Activated B cell treated with CpG ODN at 0.5 μM for 24 hours (primary cell): ENCODE measurements around the gene LILRB2. TPM values are rescaled to one million over a fixed set of nuclear protein-coding genes. Genes with fewer than 3 reads are reported as not detected.
"Not testable (repeated sequence)": the region's sequence is repeated elsewhere in the genome, so short reads cannot be mapped to it uniquely, and the experiment has no call there.

ENCODE experiments used
- ATAC-seq: fragments of 200-7000 bp; cut with Tn5 transposase; one replicate; pipeline ENCODE4 v1.10.0; 2021; ENCODE audit warnings: low read depth, mild to moderate bottlenecking, moderate library complexity
- CTCF ChIA-PET: fragments of 350-600 bp; sonication (Branson Sonifier 250); formaldehyde crosslinking; loops from one replicate; lab custom pipeline; 2021; ENCODE audit warnings: antibody characterized with exemption; lab: Charles Lee
- POLR2A ChIA-PET: fragments of 350-600 bp; sonication (Branson Sonifier 250); formaldehyde crosslinking; loops from one replicate; lab custom pipeline; 2021; ENCODE audit warnings: antibody characterized with exemption; lab: Charles Lee
- DNase-seq: peaks from one replicate; pipeline ENCODE4 v3.0.0; 2022
- H3K27ac Mint-ChIP-seq: one replicate; pipeline ENCODE4 v1.8.0; 2020; ENCODE audit warnings: mixed read lengths
- H3K27me3 Mint-ChIP-seq: one replicate; pipeline ENCODE4 v1.8.0; 2021; ENCODE audit warnings: mixed read lengths
- H3K36me3 Mint-ChIP-seq: one replicate; pipeline ENCODE4 v1.8.0; 2021; ENCODE audit warnings: low read depth, mixed read lengths
- H3K4me1 Mint-ChIP-seq: one replicate; pipeline ENCODE4 v1.8.0; 2021; ENCODE audit warnings: mixed read lengths
- H3K4me3 Mint-ChIP-seq: one replicate; pipeline ENCODE4 v1.8.0; 2020; ENCODE audit warnings: mild to moderate bottlenecking, mixed read lengths
- H3K9me3 Mint-ChIP-seq: one replicate; pipeline ENCODE4 v1.8.0; 2020; ENCODE audit warnings: mixed read lengths
- CTCF ChIP-seq: fragments of 200-600 bp; IDR thresholded peaks from one replicate; pipeline ENCODE4 v1.8.0; 2022; ENCODE audit warnings: antibody characterized with exemption, mild to moderate bottlenecking
- intact Hi-C: fragments of 100-400 bp; cut with micrococcal nuclease; formaldehyde crosslinking; loops from one replicate; pipeline ENCODE4 v1.15.1; 2024
- total RNA-seq: library from RNA; stranded (reverse); gene quantifications from 2 replicates; pipeline ENCODE4 v1.2.3, GENCODE V29; 2022

Gene LILRB2
- total RNA-seq, 1 donor from 2014 or later = 7.9 TPM

- Mint-ChIP-seq H3K4me3 (peak overlapping the region; percentile 45), H3K27ac (peak overlapping the region; percentile 67), H3K9me3 (no peaks in the 10 kb centered on the region), H3K4me1 (peaks cover 85% of the 10 kb centered on the region), H3K27me3 (peaks cover 4% of the 10 kb centered on the region), H3K36me3 (no peaks in the 10 kb centered on the region)
- peak; percentile 43 for ATAC-seq
- ChIA-PET CTCF (interaction anchor here (8.1 kb wide), 1 partner anchor 16 kb away, joined by 40 read pairs; no protein-coding TSS in a partner anchor), POLR2A (interaction anchor here (0.6 to 1.7 kb wide), 5 partner anchors 34 to 83 kb away, joined by 3 to 6 read pairs (median 4); partner anchors contain the start of gene RPS9)
- TF ChIP-seq CTCF = no peak
- intact Hi-C loops = loop anchor here (5.0 kb wide), 1 partner anchor 34 kb away; no protein-coding TSS in a partner anchor
- no peak for DNase-seq
Observed at GRCh38 chr19:54282686-54283470, 2.0 kb upstream of the LILRB2 start.

- not testable (repeated sequence) for H3K27ac Mint-ChIP-seq, H3K9me3 Mint-ChIP-seq, ATAC-seq, H3K27me3 Mint-ChIP-seq, H3K36me3 Mint-ChIP-seq, DNase-seq
- H3K4me1 Mint-ChIP-seq = peaks cover 73% of the 10 kb centered on the region
- peak overlapping the region; percentile 79 for H3K4me3 Mint-ChIP-seq
- intact Hi-C loops = loop anchor here (2.0 to 5.0 kb wide), 2 partner anchors 15 to 36 kb away; no protein-coding TSS in a partner anchor
- CTCF ChIA-PET = interaction anchor here (8.1 kb wide), 1 partner anchor 15 kb away, joined by 40 read pairs; no protein-coding TSS in a partner anchor
- POLR2A ChIA-PET = interaction anchor here (1.7 kb wide), 1 partner anchor 64 kb away, joined by 6 read pairs; no protein-coding TSS in a partner anchor
Observed at GRCh38 chr19:54281729-54282075, 792 bp upstream of the LILRB2 start.

DNA sequence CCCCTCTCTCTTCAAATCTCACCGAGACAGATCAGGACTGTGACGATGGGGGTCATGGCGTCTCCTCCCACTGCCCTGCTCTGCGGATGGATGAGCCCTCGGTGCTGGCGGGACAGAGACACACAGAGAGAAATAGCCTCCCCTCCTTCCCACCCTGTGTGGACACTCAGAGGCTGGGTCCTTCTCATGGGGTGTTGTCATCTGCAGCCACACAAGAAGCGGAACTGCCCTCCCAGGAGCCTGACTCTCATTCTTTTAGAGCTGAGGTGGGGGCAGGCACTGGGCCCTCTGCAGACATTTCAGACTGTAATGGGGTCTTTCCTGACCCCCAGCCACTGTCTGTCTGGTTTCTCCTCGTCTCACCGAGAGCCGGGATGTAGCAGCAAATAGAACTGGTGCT, 469 bp downstream of the LILRB2 start:
- intact Hi-C loops = loop anchor here (2.0 to 5.0 kb wide), 2 partner anchors 14 to 37 kb away; no protein-coding TSS in a partner anchor
- H3K27me3 Mint-ChIP-seq = not testable (repeated sequence)
- CTCF ChIA-PET = interaction anchor here (8.1 kb wide), 1 partner anchor 14 kb away, joined by 40 read pairs; no protein-coding TSS in a partner anchor

GRCh38 chr19:54280025-54280424, 885 bp downstream of the LILRB2 start:
- H3K27ac Mint-ChIP-seq = peak overlapping the region; percentile 67
- intact Hi-C loops = loop anchor here (2.0 to 5.0 kb wide), 2 partner anchors 13 to 37 kb away; no protein-coding TSS in a partner anchor
- POLR2A ChIA-PET = interaction anchor here (0.8 to 1.4 kb wide), 3 partner anchors 18 to 79 kb away, joined by 3 to 7 read pairs (median 3); no protein-coding TSS in a partner anchor
- ATAC-seq, H3K36me3 Mint-ChIP-seq, H3K27me3 Mint-ChIP-seq, H3K9me3 Mint-ChIP-seq, DNase-seq: not testable (repeated sequence)
- CTCF ChIA-PET = interaction anchor here (8.1 kb wide), 1 partner anchor 14 kb away, joined by 40 read pairs; no protein-coding TSS in a partner anchor
- peak overlapping the region; percentile 79 for H3K4me3 Mint-ChIP-seq
- peaks cover 57% of the 10 kb centered on the region for H3K4me1 Mint-ChIP-seq

More for the DNA sequence above, 469 bp downstream of the LILRB2 start:
- Mint-ChIP-seq H3K4me3 (peak overlapping the region; percentile 79), H3K27ac (peak overlapping the region; percentile 67), H3K4me1 (peaks cover 61% of the 10 kb centered on the region)
- DNase-seq, ATAC-seq, H3K9me3 Mint-ChIP-seq, H3K36me3 Mint-ChIP-seq: not testable (repeated sequence)
- POLR2A ChIA-PET = interaction anchor here (0.8 to 1.4 kb wide), 3 partner anchors 18 to 79 kb away, joined by 3 to 7 read pairs (median 3); no protein-coding TSS in a partner anchor

- Mint-ChIP-seq H3K4me1 (peaks cover 52% of the 10 kb centered on the region), H3K27ac (no peak overlapping the region), H3K9me3 (no peaks in the 10 kb centered on the region), H3K36me3 (no peaks in the 10 kb centered on the region), H3K4me3 (no peak overlapping the region), H3K27me3 (peaks cover 7% of the 10 kb centered on the region)
- no peak for TF ChIP-seq CTCF
- ChIA-PET POLR2A (interaction anchor here (0.8 kb wide), 1 partner anchor 19 kb away, joined by 3 read pairs; no protein-coding TSS in a partner anchor), CTCF (interaction anchor here (8.1 kb wide), 1 partner anchor 13 kb away, joined by 40 read pairs; no protein-coding TSS in a partner anchor)
- DNase-seq (no peak), ATAC-seq (no peak)
- intact Hi-C loops = no loop called here
Observed at GRCh38 chr19:54279406-54279962, 1.4 kb downstream of the LILRB2 start.

DNA sequence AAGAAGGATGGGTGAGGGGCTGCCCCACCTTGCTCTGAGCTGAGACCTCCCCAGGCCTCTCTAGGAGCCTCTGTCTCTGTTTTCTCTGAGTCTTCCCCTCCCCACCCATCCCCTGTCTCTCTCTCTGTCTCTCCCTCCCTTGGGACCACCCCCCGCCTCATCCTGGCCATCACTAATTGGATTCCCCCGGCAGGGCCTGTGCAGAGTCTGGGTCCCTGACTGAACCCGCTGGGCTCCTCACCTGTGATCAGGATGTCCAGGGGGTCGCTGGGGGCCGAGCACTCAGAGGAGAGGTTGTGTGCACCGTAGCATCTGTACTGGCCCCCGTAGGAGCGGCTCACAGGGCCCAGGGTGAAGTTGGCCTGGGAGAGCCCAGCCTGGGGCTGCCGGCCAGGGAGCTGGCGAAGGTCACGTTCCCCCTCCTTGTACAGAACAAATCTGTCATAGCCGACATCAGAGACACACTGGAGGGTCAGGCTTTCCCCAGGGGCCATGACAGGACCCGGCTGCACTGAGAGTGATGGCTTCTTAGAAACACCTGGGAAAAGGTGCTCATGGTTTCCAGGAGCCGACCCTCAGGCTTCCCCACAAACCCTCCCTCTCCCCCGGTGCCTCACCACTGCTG, 2.2 kb downstream of the LILRB2 start:
- DNase-seq, H3K4me3 Mint-ChIP-seq, POLR2A ChIA-PET, intact Hi-C loops, H3K36me3 Mint-ChIP-seq, H3K27ac Mint-ChIP-seq, ATAC-seq, H3K9me3 Mint-ChIP-seq, H3K27me3 Mint-ChIP-seq: not testable (repeated sequence)
- CTCF ChIA-PET = interaction anchor here (8.1 kb wide), 1 partner anchor 12 kb away, joined by 40 read pairs; no protein-coding TSS in a partner anchor
- peaks cover 47% of the 10 kb centered on the region for H3K4me1 Mint-ChIP-seq

GRCh38 chr19:54278056-54278455, 2.9 kb downstream of the LILRB2 start:
- Mint-ChIP-seq H3K27me3 (peaks cover 12% of the 10 kb centered on the region), H3K4me1 (peaks cover 45% of the 10 kb centered on the region)
- H3K36me3 Mint-ChIP-seq, H3K4me3 Mint-ChIP-seq, POLR2A ChIA-PET, intact Hi-C loops, ATAC-seq, H3K9me3 Mint-ChIP-seq, DNase-seq, H3K27ac Mint-ChIP-seq: not testable (repeated sequence)
- CTCF ChIA-PET = interaction anchor here (8.1 kb wide), 1 partner anchor 12 kb away, joined by 40 read pairs; no protein-coding TSS in a partner anchor

- Mint-ChIP-seq H3K4me1 (peaks cover 38% of the 10 kb centered on the region), H3K27me3 (peaks cover 12% of the 10 kb centered on the region)
- H3K27ac Mint-ChIP-seq, POLR2A ChIA-PET, ATAC-seq, H3K36me3 Mint-ChIP-seq, DNase-seq, H3K4me3 Mint-ChIP-seq, intact Hi-C loops, H3K9me3 Mint-ChIP-seq: not testable (repeated sequence)
- CTCF ChIA-PET = interaction anchor here (8.1 kb wide), 1 partner anchor 11 kb away, joined by 40 read pairs; no protein-coding TSS in a partner anchor
Observed at GRCh38 chr19:54277111-54277615, 3.7 kb downstream of the LILRB2 start.
